PFSK-1 (cell line): ENCODE measurements around the gene SCCPDH.

Source experiments
- FOXP2 ChIP-seq: optimal IDR thresholded peaks from 2 replicates; pipeline ENCODE3; 2011; ENCODE audit warnings: borderline replicate concordance, control low read depth, inconsistent platforms; ENCODE audit not compliant: insufficient read depth; ENCODE audit errors: extremely low read length, extremely low read depth
- POLR2AphosphoS5 ChIP-seq: IDR thresholded peaks from 2 replicates; pipeline ENCODE4 v1.6.1; 2012; ENCODE audit warnings: low read depth, mild to moderate bottlenecking, control low read depth, low read length, moderate library complexity
- REST ChIP-seq, 2 experiments: IDR thresholded peaks; 2 replicates each; pipeline versions ENCODE4 v1.6.1 to v1.8.0; 2011 to 2012; ENCODE audit warnings: low read depth in 2 of 2, low read length in 2 of 2, control low read depth in 1 of 2, inconsistent platforms in 1 of 2, mild to moderate bottlenecking in 1 of 2, moderate library complexity in 1 of 2; ENCODE audit not compliant: insufficient read depth in 1 of 2
- SIN3A ChIP-seq: IDR thresholded peaks from 2 replicates; pipeline ENCODE4 v1.6.1; 2012; ENCODE audit warnings: mild to moderate bottlenecking, low read length, moderate library complexity, borderline replicate concordance; ENCODE audit not compliant: insufficient read depth
- TAF1 ChIP-seq: IDR thresholded peaks from 2 replicates; pipeline ENCODE4 v1.6.1; 2012; ENCODE audit warnings: low read length, control low read depth, borderline replicate concordance; ENCODE audit not compliant: insufficient read depth

SCCPDH gene

DNA sequence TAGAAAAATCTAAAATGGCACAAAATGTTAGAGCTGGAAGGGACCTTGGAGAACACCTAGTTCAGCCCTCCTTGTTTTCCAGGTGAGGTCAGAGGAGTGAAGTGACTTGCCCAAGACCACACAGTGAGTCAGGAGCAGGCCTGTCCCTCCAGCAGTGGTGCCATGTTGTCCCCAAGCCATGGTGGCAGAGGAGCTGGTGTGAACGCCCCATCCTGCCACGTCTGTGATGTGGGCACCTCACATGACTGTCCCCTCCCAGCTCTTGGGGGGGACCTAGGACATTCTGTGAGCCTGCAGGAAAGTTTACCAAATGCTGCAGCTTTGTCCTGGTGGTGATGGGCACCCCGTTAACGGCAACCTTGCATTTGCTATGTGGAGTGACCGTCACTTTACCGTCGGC lies 66.2 kb downstream of the SCCPDH start:
- TF ChIP-seq REST (IDR thresholded peaks at IDR 0.05; ENCODE audit: insufficient read depth in 1 of 2, low read depth in 2 of 2, low read length in 2 of 2) (no peak), SIN3A (no peak), TAF1 (no peak), FOXP2 (no peak), POLR2AphosphoS5 (no peak)

DNA sequence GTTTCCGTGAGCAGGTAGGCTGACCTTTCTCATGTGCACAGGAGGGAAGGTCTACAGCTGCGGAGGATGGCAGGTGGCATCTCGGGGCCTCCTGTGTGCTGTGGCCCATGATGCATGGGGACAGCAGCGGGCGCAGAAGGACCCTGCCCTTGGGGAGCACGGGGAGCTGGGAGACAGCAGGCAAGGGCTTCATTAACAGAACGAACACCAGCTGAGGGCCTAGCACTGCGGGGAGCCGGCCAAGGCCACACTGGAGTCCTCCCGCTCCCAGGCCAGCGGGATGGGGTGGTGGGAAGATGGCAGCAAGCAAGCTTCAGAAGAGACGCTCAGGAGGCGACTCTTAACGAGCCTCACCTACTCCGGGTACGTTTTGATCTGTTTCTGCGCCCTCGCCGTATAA lies 66.6 kb downstream of the SCCPDH start:
- TF ChIP-seq REST (IDR thresholded peaks at IDR 0.05; ENCODE audit: insufficient read depth in 1 of 2, low read depth in 2 of 2, low read length in 2 of 2) (no peak), TAF1 (no peak), POLR2AphosphoS5 (no peak), SIN3A (no peak), FOXP2 (no peak)

DNA sequence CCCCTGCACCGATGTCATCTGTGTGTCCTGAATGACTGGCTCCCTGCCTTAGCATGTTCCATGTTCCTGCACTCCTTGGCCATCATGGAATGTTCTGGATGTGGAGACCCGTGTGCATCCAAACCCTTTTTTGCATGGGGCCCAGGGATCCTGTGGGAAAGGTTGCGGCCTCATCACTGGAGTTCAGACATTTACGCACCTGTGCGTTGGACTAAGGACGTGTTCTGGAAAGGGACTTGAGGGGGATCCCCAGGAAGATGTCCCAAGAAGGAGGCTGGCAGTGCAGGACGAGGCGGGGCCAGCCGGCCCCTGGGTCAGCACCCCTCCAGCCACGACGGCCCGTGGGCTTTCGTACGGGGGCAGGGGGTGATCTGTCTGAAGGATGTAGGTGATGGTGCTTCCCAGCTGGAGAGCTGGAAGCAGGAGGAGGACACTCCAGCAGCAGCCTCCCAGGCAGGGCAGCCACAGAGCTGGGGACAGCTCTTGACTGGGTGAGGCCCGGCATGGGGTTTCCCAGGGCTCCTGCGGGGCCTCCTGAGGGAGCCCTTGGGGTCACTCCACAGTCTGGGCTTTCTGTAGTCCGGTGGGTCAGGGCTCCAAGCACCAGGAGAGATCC lies 67.2 kb downstream of the SCCPDH start:
- TF ChIP-seq TAF1 (no peak), FOXP2 (no peak), POLR2AphosphoS5 (no peak), REST (IDR thresholded peaks at IDR 0.05; ENCODE audit: insufficient read depth in 1 of 2, low read depth in 2 of 2, low read length in 2 of 2) (no peak), SIN3A (no peak)

DNA sequence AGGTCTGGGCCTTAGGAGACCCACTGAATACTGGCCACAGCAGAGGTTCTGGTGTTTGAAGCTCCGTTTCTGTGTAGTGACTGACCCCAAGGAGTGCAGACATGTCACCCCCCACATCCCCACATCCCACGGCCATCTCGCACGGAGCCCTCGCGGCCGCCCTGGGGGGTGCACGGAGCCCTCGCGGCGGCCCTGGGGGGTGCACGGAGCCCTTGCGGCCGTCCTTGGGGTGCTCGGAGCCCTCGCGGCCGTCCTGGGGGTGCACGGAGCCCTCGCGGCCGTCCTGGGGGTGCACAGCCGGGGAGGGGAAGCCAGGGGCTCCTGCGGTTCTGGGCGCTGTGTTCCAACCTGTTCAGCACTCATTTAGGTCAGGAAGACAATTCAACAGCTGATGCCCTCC lies 68.4 kb downstream of the SCCPDH start:
- TF ChIP-seq SIN3A: no peak
- TF ChIP-seq REST (IDR thresholded peaks at IDR 0.05; ENCODE audit: insufficient read depth in 1 of 2, low read depth in 2 of 2, low read length in 2 of 2): no peak
- no peak for TF ChIP-seq POLR2AphosphoS5
- no peak for TF ChIP-seq TAF1
- no peak for TF ChIP-seq FOXP2

DNA sequence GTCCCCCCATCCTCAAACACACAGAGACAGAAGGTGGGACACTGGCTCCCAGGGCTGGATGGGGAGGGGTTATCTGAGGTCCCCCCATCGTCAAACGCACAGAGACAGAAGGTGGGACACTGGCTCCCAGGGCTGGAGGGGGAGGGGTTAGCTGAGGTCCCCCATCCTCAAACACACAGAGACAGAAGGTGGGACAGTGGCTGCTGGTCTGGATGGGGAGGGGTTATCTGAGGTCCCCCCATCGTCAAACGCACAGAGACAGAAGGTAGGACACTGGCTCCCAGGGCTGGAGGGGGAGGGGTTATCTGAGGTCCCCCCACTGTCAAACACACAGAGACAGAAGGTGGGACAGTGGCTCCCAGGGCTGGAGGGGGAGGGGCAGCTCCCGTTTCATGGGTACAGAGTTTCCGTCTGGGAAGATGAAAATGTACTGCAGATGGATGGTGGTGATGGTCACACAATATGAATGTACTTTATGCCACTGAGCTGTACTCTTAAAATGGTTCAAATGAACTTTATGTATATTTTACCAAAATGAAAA lies 69.2 kb downstream of the SCCPDH start:
- no peak for TF ChIP-seq SIN3A
- TF ChIP-seq POLR2AphosphoS5: no peak
- no peak for TF ChIP-seq TAF1
- TF ChIP-seq REST (IDR thresholded peaks at IDR 0.05; ENCODE audit: insufficient read depth in 1 of 2, low read depth in 2 of 2, low read length in 2 of 2): no peak
- no peak for TF ChIP-seq FOXP2
